HG03442 (cell line): ENCODE data around the gene SGCD.

Experiments used
- ATAC-seq: cut with Tn5 transposase; IDR thresholded peaks from one replicate; pipeline ENCODE4 v1.9.1; 2021; ENCODE audit warnings: mild to moderate bottlenecking, moderate library complexity; ENCODE audit not compliant: unreplicated experiment

Gene SGCD

DNA sequence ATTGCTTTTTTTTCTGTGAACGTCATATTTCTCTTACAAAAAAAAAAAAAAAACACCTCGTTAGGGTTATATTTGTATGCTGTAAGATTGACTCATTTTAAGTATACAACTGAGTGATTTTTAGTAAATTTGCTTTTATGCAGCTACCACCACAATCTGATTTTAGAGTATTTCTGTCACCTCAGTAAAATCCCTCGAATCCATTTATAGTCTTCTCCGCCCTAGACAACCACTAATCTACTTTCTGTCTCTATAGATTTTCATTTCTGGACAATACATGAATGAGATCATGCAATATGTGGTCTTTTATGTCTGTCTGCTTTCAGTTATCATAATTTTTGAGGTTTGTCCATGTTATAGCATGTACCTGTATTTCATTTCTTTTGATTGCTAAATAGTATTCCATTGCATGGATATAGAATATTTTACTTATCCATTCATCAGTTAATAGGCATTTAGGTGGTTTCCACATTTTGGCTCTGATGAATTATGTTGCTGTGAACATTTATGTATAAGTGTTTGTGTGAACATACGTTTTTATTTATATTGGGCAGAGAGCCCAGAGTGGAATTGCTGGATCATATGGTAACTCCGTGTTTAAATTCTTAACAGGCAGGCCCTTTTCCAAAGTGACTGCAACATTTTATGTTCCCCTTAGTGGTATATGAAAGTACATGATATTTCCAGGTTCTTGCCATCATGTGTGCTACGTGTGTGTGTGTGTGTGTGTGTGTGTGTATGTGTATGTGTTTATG lies 171.4 kb downstream of the SGCD start:
- ATAC-seq, result no peak

DNA sequence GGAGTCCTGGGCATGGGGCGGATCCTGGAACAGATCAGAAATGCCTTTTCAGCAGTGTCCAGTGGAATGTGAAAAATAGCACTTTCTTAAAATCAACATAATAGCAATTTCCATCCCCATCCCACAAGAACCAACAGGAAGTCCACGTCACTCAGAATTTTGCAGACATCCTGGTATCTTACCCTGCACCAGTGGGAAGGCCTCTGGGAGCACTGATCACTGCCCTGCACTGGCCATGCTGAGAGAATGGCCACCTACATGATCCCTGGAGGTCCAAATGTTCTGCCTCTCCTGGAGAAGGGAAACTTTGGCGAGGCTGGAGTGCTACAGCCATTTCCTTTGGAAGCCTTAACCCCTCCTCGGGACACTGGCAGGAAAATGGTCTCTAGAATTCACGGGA lies 173.8 kb downstream of the SGCD start:
- no peak for ATAC-seq

DNA sequence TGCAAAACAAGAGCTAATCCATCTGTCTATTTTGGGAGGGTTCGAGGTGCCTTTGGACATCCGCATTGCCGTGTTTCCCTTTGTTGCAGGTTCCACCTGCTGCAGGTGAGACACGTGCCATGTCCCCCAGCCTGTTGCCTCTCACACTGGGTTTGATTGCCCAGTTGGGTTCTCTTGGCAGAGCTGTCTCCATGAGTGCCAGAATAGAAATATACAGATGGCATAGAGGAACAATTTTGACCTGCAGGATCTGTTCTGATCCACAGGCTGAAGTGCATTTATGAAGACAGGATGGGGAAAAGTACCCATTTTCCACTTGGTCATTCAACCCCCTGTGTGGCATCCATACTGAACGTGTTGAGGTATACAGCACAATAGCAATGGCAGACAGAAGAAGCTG lies 178.1 kb downstream of the SGCD start:
- ATAC-seq, result no peak

DNA sequence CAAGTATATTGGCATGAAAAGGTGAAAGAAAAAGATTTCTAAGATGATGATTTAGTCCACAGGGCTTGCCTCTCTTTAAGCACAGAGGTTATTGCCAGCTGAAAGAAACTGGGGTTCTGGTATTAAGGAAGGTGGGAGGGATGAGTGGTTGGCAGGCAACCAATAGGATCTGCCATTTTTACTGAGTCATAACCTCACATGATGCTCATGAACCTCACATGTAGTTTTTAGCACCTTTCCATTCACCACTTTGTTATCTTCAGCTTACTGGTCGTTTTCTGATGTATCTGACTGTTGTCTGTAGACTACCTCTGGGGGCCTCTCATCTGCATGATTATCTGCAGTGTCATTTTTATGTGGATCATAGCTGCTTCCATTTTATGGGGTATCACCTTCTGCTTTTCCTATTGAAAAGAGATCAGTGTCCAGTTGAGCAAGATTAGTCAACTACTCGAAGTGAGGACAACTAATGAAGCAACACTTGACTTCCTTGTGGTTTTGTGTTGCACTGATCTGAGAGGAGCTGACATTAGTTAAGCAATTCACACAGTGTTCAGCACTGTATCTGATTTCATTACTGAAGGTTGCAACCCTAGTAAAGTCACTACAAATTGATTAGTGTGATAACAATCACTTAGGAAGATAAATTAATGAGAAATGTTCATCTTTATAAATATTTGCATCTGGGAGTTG lies 186.3 kb downstream of the SGCD start:
- no peak for ATAC-seq

- no peak for ATAC-seq
Measured at GRCh38 chr5:156515121-156515520, 188.2 kb downstream of the SGCD start.

- ATAC-seq, result no peak
Measured at GRCh38 chr5:156515803-156516360, 188.9 kb downstream of the SGCD start.

DNA sequence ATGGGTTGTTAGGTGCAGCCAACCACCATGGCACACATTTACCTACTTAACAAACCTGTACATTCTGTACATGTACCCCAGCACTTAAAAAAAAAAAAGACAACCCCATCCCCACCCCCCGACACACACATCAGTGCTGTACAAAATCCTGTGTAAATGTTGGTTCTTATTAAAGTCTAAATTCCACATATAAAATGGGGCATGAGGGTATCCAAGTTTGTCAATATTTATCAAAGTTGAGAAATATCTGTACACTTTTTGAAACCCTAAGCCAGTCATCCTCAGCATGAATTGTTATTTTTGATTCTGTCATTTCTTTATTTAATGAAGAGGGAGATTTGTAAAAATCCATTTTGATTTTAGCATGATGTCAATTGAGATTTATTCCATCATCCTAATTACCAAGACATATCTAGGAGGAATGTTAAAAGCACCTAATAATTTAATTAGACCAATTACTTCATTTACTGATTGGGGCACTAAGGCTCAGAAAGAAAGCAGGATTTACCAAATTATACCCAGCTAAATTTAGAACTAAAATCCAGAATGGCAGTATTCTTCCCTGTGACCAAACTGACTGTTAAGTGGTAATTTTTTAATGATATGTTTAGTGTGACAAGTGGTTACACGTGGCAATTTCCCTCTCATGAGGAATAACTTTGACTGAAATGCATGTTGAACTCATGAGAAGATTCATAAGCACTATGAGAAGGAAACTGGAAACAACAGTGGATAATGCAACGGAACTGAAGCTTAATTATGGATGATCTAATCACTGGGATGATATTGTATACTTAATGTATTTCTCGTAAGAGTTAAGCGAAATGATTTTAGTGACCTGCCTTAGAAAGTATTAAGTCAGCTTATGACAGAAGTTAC lies 195.9 kb downstream of the SGCD start:
- no peak for ATAC-seq

DNA sequence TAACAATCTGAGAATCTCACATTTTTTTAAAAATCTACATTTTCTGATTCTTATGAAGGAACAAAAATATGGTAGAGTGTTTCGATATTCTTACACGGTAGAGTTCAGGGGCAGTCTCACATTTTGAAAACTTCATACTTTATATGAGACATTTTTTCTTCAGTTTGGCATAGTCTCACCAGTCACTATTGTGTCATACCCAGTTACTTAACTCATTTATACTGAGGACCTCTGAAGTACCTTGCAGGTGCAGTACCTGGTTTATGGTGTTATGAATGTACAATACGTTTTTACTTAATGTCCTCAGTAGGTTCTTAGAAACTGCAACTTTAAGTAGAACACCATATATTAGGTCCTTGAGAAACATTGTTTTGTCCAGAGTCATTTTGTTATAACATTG lies 196.6 kb downstream of the SGCD start:
- no peak for ATAC-seq

GRCh38 chr5:156526081-156526925 lies 199.3 kb downstream of the SGCD start:
- ATAC-seq, result no peak

DNA sequence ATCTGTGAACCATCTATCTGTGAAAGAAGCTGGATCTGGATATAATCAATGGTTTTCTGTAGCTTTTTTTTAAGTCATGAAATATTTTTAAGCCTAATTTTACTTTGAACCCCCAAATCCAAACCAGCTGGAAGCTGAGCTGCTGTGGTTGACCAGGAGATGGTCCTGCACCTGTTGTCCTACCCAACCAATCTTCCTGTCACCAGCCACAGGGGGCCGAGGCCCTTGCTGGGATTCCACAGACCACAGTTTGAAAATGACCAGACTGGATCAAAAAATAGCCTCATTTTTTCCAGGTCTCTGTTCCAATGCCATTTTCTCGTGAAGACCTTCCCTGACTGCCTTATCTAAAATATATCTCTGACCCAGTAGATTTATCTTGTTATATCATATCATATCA lies 200.6 kb downstream of the SGCD start:
- no peak for ATAC-seq

- ATAC-seq, result no peak
Measured at GRCh38 chr5:156528673-156529072, 201.7 kb downstream of the SGCD start.

DNA sequence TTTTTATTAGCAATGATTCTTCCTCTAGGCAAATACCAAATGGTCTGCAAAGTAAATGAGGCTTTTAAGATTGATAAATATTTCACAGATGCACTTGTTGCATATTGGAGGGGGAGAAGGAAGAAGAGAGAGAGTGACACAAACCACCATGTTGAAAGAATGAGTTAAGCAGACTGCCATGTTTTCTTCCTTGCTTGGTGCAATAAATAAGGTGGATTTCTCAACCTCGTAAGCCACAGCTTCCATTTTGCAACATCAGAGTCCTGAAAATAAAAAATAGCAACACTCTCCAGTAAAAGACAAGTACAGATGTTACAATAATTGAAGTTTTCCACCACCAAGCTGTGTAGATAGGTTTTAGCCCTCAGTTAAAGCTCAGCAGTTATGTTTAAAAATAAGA lies 202.9 kb downstream of the SGCD start:
- no peak for ATAC-seq

DNA sequence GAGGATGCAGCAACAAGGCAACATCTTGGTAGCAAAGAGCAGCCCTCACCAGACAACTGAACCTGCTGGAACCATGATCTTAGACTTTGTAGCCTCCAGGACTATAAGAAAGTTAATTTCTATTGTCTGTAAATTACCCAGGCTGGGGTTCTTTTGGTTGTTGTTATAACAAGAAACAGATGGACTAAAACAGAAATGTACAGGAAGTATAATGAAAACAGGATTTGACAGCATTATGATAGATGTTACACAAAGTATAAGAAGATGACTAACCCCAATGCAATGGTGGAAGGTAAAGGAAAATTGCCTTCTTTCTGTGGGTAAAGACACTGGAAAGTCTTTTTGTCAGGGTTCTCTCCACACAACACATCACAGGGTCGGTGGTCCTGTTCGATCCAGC lies 204.2 kb downstream of the SGCD start:
- ATAC-seq, result no peak

DNA sequence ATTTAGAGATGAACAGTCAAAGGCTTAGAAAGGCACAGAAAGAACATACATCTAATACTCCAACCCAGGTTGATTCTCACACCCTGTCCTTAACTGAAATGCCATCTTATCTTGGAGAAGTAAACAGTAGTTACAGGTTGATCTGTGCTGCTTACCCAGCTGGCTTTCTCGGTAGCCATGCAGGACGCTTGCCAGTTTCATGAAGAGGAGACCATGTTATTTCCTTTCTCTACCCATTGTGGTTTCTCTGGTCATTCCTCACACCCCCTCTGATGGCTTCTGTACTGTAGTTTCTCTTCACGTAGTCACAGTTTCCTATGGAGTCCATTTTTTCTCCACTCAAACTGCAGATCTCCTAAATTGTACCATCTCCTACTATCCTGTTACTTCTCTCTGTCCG lies 206.0 kb downstream of the SGCD start:
- ATAC-seq, result no peak

- ATAC-seq, result no peak
Measured at GRCh38 chr5:156534085-156534484, 207.1 kb downstream of the SGCD start.

DNA sequence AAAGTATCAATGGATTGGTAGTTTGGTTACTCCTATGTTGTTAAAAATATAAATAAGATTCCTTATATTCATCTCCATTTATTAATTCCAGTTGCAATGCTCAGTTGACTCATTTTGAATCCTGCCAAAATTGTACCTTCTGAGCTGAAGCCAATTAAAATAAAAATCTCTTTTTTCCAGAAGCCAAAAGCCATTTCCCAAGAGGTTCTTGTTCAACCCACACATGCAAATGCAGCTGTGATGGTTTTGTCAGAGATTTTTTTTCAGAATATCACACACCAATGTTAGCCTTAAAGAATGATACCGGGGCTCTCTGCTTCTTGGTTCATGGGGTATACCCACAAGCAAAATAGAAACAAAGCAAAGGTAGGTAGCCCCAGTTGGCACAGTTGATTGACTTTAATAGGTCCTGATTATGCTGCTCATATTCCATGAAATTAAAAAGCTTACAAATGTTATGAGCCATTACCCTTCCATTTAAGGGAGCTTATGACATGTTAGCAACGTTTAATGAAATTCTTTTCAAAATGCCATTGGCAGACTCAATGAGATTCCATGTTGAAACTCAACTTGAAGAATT lies 208.0 kb downstream of the SGCD start:
- ATAC-seq, result no peak

- ATAC-seq, result no peak
Measured at GRCh38 chr5:156540491-156540890, 213.5 kb downstream of the SGCD start.

DNA sequence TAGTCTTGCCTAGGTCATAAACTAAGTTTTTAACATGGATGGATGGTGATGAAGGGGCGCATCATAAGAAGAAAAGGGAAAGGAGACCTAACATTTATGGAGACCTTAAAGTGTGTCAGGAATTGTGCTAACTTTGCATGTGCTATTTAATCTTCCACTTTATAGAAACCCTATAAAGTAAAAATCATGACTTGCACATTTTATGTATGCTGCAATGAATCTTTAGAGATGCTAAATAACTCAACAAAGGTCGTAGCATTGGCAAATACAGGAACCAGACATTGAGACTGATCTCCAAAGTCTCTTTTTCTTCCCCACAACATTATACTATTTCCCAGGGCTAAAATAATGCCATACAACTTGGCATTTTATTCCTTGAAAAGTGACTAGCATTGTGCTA lies 214.6 kb downstream of the SGCD start:
- ATAC-seq, result no peak

DNA sequence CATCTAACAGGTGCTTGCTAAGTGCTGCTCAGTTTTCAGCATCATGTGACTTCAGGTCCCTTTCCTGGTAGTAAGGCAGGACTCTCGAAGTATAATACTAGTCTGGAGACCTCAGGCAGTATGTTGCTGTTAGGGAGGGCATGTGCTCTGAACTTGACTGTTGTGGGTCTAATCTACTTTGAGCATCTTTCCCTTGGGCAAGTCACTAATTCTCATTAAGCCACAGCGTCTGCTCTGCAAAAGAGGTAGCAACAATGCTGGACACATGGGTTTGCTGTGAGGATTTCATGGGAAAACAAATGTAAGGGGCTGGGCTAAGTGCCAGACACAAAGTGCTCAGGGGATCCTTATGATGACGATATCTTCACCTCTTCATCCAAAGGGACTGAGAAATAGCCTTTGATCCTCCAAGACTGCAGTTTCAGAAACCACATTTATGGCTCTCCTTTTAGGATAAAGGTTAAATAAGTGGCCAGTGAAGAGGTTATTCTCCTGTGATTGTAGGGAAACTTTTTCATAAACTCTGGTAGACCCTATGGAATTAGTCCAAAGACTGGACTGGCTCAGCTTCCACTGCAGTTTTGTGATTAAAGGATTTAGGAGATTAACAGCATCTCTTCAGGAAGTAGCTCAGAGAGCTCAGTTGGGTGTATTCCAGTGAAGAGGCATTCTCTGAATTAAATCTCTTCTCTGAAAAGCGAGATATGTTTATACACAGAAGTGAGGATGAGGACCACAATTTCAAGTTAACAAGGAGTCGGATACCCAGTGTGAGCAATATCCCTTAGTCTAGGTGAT lies 216.6 kb downstream of the SGCD start:
- no peak for ATAC-seq
